Myocyte (in vitro differentiated cells): ENCODE data around the gene SNAP29. TPM values are rescaled to one million over a fixed set of nuclear protein-coding genes. Genes with fewer than 3 reads are reported as not detected.
"Not testable (repeated sequence)": the region's sequence is repeated elsewhere in the genome, so short reads cannot be mapped to it uniquely, and the experiment has no call there.

Source experiments
- DNase-seq: peaks from one replicate; pipeline ENCODE4 v3.0.0-alpha.2; 2012; ENCODE audit warnings: low read depth
- total RNA-seq: library from RNA; depleted of rRNA; stranded (reverse); fragments of >200 nt; gene quantifications from 2 replicates; pipeline ENCODE4 v1.2.3, GENCODE V29; 2014

The SNAP29 gene
- total RNA-seq, 1 donor from 2014 or later: 15.1 TPM

DNA sequence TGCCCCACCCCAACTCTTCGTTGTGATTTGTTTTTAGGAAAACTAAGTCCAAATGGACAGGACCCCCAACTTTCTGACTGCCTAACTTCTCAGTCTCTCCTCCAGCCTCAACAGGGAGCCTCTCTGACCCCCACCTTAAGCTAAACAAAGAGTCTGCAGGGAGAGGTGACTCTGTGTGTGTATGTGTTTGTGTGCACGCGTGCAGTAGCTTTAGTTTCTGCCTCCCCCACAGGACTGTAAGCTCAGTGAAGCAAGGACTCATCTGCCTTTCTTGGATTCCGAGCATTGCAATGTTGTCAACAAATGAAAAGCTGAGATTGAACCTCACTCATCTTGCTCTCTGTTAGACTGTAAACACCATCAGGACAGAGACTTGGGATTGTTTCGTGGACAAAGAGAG is 7.9 kb downstream of the SNAP29 start:
- no peak for DNase-seq

DNA sequence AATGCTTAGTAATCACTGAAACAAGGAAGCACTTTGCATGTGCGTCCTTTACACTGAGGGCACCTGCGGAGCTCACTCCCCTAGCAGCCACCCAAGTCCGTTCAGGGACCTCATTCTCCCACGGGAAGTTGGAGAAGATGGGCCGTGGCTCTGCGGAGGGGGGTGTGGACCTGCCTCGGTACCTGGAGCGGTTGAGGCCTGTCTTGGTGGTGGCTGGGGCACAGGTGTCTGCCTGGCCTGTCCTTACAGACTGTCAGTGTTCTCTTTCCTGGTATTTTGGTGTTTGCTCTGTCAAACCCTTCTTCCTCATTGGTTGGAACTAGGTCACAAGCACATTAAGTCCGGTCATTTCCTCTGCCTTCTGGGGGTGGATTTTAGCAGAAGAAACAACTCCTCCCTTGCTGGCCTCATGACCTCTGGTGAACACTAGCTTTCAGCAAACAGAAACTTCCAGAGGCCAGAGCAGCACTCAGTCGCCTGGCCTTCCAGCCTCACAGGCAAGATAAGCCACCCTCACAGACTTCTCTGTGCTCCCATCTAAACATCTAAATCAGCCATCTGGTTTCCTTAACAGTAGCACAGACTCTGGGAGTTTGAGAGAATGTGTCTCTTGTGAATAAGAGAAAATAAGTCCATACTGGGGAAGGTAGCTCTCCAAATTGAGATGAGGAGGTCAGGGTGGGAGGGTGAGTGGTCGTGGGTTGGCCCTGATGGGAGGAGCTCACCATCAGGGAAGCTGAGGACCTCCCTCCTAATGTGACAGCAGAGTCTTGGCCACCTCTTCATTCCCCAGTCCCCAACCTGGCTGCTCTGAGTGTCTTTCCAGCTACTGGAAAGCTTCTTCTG is 8.6 kb downstream of the SNAP29 start:
- DNase-seq: no peak

- no peak for DNase-seq
Observed at GRCh38 chr22:20868025-20868962, 9.5 kb downstream of the SNAP29 start.

DNA sequence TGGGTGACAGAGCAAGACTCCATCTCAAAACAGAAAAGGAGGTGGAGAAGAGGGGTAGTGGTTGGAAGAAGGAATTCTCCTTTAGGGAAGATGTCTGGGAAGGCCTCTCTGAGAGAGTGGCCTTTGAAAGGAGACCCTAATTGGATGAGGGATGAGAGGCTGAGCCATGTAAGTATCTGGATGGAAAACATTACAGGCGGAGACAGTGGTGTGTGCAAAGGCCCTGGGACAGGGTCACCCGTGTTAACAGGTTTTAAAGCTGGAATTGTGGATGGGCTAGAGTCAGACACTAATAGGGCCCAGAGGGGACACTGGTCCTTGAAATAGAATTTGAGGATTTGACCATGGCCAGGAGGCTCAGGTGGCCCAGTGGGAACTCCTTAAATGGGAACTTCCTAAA is 10.4 kb downstream of the SNAP29 start:
- DNase-seq: no peak

DNA sequence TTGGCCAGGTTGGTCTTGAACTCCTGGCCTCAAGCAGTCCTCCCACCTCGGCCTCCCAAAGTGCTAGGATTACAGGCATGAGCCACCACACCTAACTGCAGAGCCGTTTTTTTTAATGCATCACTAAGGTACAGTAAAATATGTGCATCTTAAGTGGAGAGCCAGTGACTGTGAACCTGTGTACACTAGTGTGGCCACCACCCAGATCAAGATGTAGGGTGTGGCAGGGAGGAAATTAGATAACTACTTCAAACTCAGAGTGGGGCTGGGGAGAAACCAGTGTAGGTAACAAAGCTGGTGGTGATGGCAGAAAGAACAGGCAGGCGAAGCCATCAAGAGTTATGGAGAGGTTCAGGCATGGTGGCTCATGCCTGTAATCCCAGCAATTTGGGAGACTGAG is 14.4 kb downstream of the SNAP29 start:
- no peak for DNase-seq

DNA sequence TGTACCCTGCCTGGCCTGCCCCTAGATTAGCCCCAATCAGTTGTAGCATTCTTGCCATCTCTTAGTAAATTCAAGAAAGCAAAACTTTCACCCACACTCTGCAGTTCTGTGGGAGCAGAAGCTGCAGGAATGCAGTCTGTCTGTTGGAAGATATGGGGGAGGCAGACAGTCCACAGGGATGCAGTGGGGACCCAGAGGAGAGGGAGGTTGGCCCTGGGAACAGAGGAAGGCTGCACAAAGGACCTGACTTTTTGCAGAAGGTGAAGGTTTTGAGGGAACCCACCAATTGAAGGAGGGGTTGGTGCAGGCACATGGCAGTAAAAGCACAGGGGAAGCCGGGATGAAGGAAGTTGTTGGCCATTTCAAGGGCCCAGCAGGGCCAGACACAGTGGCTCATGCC is 16.5 kb downstream of the SNAP29 start:
- DNase-seq: no peak

DNA sequence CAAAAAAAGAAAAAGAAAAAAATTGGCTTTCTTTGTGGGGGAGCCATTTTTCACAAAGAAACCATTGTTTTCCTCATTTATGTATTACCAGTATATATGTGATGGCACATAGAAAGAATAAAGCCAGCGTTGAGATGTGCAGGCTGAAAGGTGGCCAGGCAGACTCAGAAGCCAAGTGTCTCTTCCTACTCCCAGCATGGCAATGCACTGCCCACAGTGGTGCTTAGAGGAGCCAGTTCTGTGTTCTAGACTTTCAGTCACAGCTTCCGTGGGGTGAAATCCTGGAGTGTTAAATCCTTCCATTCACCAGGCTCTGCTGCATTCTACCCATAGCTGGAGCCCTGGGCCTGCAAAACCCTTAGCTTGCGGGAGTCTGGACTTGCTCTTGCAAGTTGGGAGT is 18.9 kb downstream of the SNAP29 start:
- DNase-seq: no peak

DNA sequence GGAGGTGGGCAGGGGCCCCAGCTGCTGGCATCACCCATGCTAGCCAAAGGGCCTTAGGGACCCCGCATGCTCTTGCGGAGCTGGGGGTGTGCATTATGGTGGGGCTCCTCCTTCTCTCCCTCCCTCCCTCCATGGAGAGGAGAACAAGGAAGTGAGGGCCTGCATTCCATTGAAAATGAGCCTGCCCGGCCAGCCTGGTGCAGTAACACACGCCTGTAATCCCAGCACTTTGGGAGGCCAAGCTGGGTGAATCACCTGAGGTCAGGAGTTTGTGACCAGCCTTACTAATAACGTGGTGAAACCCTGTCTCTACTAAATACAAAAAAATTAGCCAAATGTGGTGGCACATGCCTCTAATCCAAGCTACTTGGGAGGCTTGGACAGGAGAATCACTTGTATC is 22.4 kb downstream of the SNAP29 start:
- no peak for DNase-seq

DNA sequence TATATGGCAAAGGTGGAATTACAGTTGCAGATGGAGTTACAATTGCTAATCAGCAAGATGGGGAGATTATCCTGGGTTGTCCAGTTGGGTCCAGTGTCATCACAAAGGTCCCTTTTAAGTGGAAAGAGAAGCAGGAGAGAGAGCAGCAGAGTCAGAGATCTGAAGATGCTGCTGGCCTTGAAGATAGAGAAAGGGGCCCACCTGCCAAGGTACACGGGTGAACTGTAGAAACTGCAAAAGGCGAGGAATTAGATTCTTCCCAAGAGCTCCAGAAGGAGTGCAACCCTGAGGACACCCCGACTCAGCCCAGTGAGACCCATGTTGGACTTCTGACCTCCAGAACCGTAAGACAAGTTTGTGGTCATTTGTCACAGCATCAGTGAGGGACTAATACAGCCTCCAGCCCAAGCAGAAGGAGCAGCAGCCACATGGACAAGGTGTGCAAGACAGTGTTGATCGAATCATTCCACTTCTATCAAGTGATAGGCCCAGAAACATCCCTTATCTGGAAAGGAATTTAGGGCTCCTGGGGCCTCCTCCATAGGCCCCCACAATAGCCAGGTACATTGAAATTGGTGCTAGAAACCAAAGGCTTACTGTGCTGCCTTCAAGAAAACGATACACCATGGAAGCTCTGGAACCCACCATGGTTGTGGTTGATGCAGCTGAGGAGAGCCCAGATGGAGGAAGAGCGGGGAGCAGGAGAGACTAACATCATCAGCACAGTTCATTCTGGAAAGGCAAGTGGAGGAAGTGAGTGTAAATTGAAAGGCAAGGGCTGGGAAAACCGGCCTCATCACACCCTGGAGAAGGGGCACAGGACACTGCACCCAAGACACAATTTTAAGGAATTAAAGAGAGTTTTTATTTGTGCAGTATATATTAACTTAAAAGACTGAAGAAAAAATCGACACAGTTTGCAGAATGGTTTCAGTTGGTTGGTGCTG is 23.3 kb downstream of the SNAP29 start:
- DNase-seq: no peak

GRCh38 chr22:20882855-20883254 is 24.0 kb downstream of the SNAP29 start:
- no peak for DNase-seq

DNA sequence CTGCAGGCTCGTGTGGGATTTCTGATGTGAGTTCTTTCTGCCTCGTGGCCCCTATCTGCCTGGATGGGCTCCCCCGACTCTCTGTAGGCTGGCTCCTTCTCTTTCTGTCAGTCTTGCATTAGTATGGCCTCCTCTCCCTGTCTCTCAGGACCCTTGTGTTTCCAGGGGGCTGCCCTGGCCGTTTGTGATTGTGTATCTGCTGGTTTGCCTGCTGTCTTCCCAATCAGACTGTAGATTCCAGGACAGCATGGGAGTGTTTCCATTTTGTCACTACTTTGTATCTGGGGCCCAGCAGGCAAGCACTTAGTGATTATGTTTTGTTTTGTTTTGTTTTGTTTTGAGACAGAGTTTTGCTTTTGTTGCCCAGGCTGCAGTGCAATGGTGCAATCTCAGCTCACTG is 25.6 kb downstream of the SNAP29 start:
- no peak for DNase-seq

GRCh38 chr22:20885017-20885556 is 26.3 kb downstream of the SNAP29 start:
- no peak for DNase-seq

DNA sequence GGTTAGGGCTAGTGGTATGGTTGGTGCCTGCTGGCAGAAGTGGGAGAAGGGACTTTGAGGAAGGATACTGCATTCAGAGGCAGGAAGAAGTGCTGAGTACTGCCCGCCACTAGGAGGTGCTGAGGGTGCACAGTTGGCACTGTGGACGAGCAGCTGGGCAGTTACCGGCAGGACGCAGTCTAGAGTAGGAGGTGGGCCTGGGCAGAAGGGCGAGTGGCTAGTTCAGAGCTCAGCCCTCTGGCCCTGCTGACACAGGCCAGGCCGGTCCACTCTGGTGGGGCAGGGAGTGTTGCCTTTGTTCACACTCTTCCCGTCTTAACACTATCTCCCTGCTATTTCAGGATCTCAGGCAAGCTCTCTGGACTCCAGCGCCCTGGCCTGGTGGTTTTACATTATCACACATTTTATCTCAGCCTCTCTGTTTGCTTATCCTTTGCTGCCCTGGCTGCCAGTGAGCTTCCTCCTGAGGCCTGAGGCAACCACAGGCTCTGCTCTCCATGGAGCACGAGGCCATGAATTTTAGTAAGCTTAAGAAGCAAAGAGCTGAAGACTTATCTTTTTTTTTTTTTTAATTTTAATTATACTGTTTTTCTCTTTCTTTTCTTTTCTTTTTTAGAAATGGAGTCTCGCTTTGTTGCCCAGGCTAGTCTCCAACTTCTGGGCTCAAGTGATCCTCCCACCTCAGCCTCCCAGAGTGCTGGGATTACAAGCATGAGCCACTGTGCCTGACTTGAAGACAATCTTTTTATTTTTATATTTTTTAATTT is 26.9 kb downstream of the SNAP29 start:
- DNase-seq: peak; percentile 82

DNA sequence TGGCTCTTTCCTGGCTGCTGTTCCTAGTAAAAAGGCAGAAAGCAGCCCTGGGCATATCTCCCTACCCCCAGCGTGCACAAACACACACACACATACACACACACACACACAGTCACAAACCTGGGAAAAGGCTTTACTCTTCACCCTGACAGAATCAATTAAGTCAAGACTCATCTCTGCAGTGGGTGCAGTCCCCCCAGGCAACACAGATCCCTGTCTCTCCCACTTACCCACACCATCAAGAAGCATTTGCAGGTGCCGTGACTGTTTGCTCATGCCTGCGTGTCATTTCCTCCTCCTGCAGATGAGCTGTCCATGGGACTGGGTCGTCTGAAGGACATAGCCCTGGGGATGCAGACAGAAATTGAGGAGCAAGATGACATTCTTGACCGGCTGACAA is 28.6 kb downstream of the SNAP29 start:
- no peak for DNase-seq

DNA sequence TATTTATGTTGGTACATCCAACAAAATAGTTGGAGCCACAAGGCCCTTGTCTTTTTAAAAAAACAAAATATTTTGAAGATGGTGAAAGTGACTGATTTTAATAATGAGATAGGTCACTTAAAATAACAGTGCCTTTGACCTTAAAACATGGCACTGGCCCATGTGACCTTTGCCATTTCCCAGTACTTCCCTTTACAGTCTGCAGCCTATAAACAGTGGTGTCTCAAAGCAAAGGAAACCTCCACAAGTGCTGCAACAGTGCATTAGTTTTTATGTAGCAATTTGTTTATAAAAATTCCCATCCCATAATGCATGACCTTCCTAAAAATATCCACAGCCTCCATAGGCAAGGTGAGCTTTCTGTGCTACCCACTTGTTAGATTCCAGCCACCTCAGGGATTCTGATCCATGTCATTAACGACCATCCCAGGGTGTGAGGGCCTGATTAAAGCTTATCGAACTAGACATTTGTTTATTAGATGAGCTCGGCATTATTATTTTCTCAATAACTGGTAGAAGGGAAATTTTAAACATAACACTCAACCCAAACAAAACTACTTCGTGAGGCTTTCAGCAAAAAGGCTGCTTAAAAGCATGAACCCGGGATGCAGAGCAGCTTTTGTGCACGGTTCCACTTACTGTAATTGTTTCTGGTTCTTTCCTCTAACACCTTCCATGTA is 30.4 kb downstream of the SNAP29 start:
- no peak for DNase-seq

DNA sequence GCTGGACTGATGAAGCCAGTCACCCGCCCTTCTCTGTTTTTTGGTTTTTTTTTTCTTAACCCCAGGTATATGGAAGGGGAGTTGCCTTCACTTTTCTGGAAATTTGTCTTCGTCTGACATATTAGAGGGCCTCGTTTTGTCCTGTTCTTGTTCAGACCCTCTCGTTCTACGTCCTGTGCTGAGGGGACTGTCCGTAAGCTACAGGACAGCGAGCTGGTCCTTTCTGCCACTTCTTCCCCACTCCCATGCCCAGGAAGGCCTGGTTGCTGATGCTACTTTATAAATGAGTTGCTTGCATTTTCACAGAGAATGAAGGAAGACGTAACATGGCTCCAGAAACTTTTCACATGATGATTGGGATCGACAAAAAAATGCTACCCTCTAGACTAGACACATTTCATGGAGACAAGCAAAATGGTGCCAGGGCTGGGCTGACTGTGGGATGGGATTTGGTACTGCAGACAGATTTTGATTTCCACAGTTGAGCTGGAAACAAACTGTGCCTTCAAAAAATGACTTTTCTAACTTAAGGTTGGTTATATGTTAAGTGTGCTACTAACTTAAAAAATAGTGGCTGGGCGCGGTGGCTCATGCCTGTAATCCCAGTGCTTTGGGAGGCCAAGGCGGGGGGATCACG is 31.2 kb downstream of the SNAP29 start:
- DNase-seq: no peak

GRCh38 chr22:20890975-20891374 is 32.2 kb downstream of the SNAP29 start:
- DNase-seq: no peak

DNA sequence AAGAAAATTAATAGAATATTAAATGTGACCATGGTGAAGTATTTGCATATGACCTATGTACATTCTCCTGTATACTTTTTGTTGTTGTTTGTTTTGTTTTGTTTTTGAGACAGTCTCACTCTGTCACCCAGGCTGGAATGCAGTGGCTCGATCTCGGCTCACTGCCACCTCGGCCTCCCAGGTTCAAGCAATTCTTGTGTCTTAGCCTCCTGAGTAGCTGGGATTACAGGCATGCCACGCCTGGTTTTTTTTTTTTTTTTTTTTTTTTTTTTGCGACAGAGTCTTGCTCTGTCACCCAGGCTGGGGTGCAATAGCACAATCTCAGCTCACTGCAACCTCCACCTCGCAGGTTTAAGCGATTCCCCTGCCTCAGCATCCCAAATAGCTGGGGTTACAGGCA is 38.9 kb downstream of the SNAP29 start:
- DNase-seq: not testable (repeated sequence)

GRCh38 chr22:20899827-20900423 is 41.1 kb downstream of the SNAP29 start:
- no peak for DNase-seq
